HEK293 (cell line): Measurements from ENCODE around the gene ST3GAL5.
A peak's percentile ranks its signal among the peaks of the same experiment; 100 is the strongest.

Source experiments
- CTCF ChIA-PET: fragments of 350-600 bp; formaldehyde crosslinking; extraction: SDS; loops from one replicate; lab custom pipeline; 2021; ENCODE audit warnings: antibody characterized with exemption; lab: Yijun Ruan, JAX
- POLR2A ChIA-PET: fragments of 300-600 bp; formaldehyde crosslinking; extraction: SDS; loops from one replicate; lab custom pipeline; 2020; ENCODE audit warnings: antibody characterized with exemption, inconsistent platforms; lab: Yijun Ruan, JAX
- H3K27ac ChIP-seq: fragments of 200-500 bp; sonication (Bioruptor generic); 2 replicates; pipeline ENCODE4 v1.5.1; 2014; ENCODE audit warnings: low read depth, low read length, control low read depth, inconsistent platforms; ENCODE audit errors: extremely low read depth
- H3K36me3 ChIP-seq, 2 experiments: fragments of 200-500 bp in 1 of 2; sonication (Bioruptor generic) in 1 of 2; 1 replicate in 1 of 2; 2 replicates in 1 of 2; pipeline ENCODE4 v1.5.1; 2014 to 2017; ENCODE audit warnings: inconsistent platforms in 2 of 2, low read length in 2 of 2; ENCODE audit not compliant: control insufficient read depth in 2 of 2, insufficient read depth in 1 of 2
- H3K4me1 ChIP-seq: fragments of 200-500 bp; sonication (Bioruptor generic); 2 replicates; pipeline ENCODE4 v1.5.1; 2014; ENCODE audit warnings: mild to moderate bottlenecking, low read length, inconsistent platforms; ENCODE audit not compliant: control insufficient read depth, insufficient read depth
- H3K4me3 ChIP-seq: 2 replicates; pipeline ENCODE4 v1.5.1; 2011; ENCODE audit warnings: low read depth, mild to moderate bottlenecking, control low read depth, low read length, moderate library complexity
- H3K9me3 ChIP-seq: fragments of 200-500 bp; sonication (Bioruptor generic); 2 replicates; pipeline ENCODE4 v1.5.1; 2014; ENCODE audit warnings: low read depth, low read length, inconsistent platforms; ENCODE audit not compliant: control insufficient read depth, insufficient read depth
- EGR2 ChIP-seq: fragments of 450-650 bp; formaldehyde crosslinking; IDR thresholded peaks from 2 replicates; pipeline ENCODE4 v1.5.1; 2016; ENCODE audit warnings: low read depth, missing biosample characterization, missing genetic modification characterization
- GFI1B ChIP-seq: fragments of 450-650 bp; formaldehyde crosslinking; IDR thresholded peaks from 2 replicates; pipeline ENCODE4 v1.5.1; 2016; ENCODE audit warnings: missing biosample characterization, missing genetic modification characterization
- KLF7 ChIP-seq: fragments of 450-650 bp; formaldehyde crosslinking; IDR thresholded peaks from 2 replicates; pipeline ENCODE4 v1.5.1; 2016; ENCODE audit warnings: missing biosample characterization, missing genetic modification characterization, borderline replicate concordance
- MEIS1 ChIP-seq: sonication (generic); formaldehyde crosslinking; IDR thresholded peaks from 2 replicates; pipeline ENCODE4 v1.8.1; 2022; ENCODE audit warnings: missing genetic modification reagents, mild to moderate bottlenecking, borderline replicate concordance
- SALL2 ChIP-seq: fragments of 450-650 bp; formaldehyde crosslinking; IDR thresholded peaks from 2 replicates; pipeline ENCODE4 v1.5.0; 2017; ENCODE audit warnings: missing biosample characterization, mild to moderate bottlenecking, missing genetic modification characterization, borderline replicate concordance
- ZBTB48 ChIP-seq: fragments of 450-650 bp; formaldehyde crosslinking; IDR thresholded peaks from 2 replicates; pipeline ENCODE4 v1.5.1; 2016; ENCODE audit warnings: missing biosample characterization, missing genetic modification characterization
- ZFHX2 ChIP-seq: fragments of 450-650 bp; formaldehyde crosslinking; conservative IDR thresholded peaks from 2 replicates; pipeline ENCODE4 v1.5.1; 2016; ENCODE audit warnings: missing biosample characterization, missing genetic modification characterization
- ZIC2 ChIP-seq: fragments of 450-650 bp; formaldehyde crosslinking; IDR thresholded peaks from 2 replicates; pipeline ENCODE4 v1.5.1; 2016; ENCODE audit warnings: missing biosample characterization, missing genetic modification characterization
- ZNF114 ChIP-seq: fragments of 450-650 bp; formaldehyde crosslinking; IDR thresholded peaks from 2 replicates; pipeline ENCODE4 v1.5.0; 2017; ENCODE audit warnings: missing biosample characterization, missing genetic modification characterization
- ZNF155 ChIP-seq: fragments of 450-650 bp; formaldehyde crosslinking; IDR thresholded peaks from 2 replicates; pipeline ENCODE4 v1.5.1; 2016; ENCODE audit warnings: missing biosample characterization, missing genetic modification characterization
- ZNF16 ChIP-seq: fragments of 450-650 bp; formaldehyde crosslinking; IDR thresholded peaks from 2 replicates; pipeline ENCODE4 v1.5.1; 2016; ENCODE audit warnings: low read depth, missing biosample characterization, missing genetic modification characterization
- ZNF2 ChIP-seq: fragments of 450-650 bp; formaldehyde crosslinking; IDR thresholded peaks from 2 replicates; pipeline ENCODE4 v1.5.1; 2016; ENCODE audit warnings: missing biosample characterization, missing genetic modification characterization
- ZNF239 ChIP-seq: fragments of 450-650 bp; formaldehyde crosslinking; IDR thresholded peaks from 2 replicates; pipeline ENCODE4 v1.5.1; 2016; ENCODE audit warnings: missing biosample characterization, missing genetic modification characterization
- ZNF302 ChIP-seq: fragments of 450-650 bp; formaldehyde crosslinking; IDR thresholded peaks from 2 replicates; pipeline ENCODE4 v1.5.1; 2016; ENCODE audit warnings: missing biosample characterization, missing genetic modification characterization, low read depth
- ZNF350 ChIP-seq: fragments of 450-650 bp; formaldehyde crosslinking; IDR thresholded peaks from 2 replicates; pipeline ENCODE4 v1.5.0; 2017; ENCODE audit warnings: missing biosample characterization, mild to moderate bottlenecking, missing genetic modification characterization
- ZNF548 ChIP-seq: fragments of 450-650 bp; formaldehyde crosslinking; IDR thresholded peaks from 2 replicates; pipeline ENCODE4 v1.5.1; 2016; ENCODE audit warnings: missing biosample characterization, missing genetic modification characterization
- ZNF623 ChIP-seq: fragments of 450-650 bp; formaldehyde crosslinking; IDR thresholded peaks from 2 replicates; pipeline ENCODE4 v1.5.1; 2016; ENCODE audit warnings: missing biosample characterization, missing genetic modification characterization
- ZNF660 ChIP-seq: fragments of 450-650 bp; IDR thresholded peaks from 2 replicates; pipeline ENCODE4 v1.5.1; 2018; ENCODE audit warnings: missing biosample characterization, mild to moderate bottlenecking, missing genetic modification characterization
- ZNF670 ChIP-seq: fragments of 450-650 bp; formaldehyde crosslinking; IDR thresholded peaks from 2 replicates; pipeline ENCODE4 v1.5.1; 2016; ENCODE audit warnings: missing biosample characterization, missing genetic modification characterization, low read depth
- ZNF830 ChIP-seq: fragments of 450-650 bp; IDR thresholded peaks from 2 replicates; pipeline ENCODE4 v1.5.0; 2018; ENCODE audit warnings: missing biosample characterization, missing genetic modification characterization, low read depth, mild to moderate bottlenecking, moderate library complexity
- TF ChIP-seq, protein P1 (sequence below): fragments of 450-650 bp; formaldehyde crosslinking; IDR thresholded peaks from 2 replicates; pipeline ENCODE4 v1.5.1; 2017; ENCODE audit warnings: missing biosample characterization, missing genetic modification characterization
- TF ChIP-seq, protein P2 (sequence below): fragments of 450-650 bp; formaldehyde crosslinking; IDR thresholded peaks from 2 replicates; pipeline ENCODE4 v1.5.1; 2016; ENCODE audit warnings: missing biosample characterization, missing genetic modification characterization
- TF ChIP-seq, protein P3 (sequence below): fragments of 450-650 bp; formaldehyde crosslinking; IDR thresholded peaks from 2 replicates; pipeline ENCODE4 v1.5.1; 2017; ENCODE audit warnings: missing biosample characterization, missing genetic modification characterization
- TF ChIP-seq, protein P4 (sequence below): fragments of 450-650 bp; formaldehyde crosslinking; IDR thresholded peaks from 2 replicates; pipeline ENCODE4 v1.5.1; 2016; ENCODE audit warnings: missing biosample characterization, missing genetic modification characterization

Gene ST3GAL5

DNA sequence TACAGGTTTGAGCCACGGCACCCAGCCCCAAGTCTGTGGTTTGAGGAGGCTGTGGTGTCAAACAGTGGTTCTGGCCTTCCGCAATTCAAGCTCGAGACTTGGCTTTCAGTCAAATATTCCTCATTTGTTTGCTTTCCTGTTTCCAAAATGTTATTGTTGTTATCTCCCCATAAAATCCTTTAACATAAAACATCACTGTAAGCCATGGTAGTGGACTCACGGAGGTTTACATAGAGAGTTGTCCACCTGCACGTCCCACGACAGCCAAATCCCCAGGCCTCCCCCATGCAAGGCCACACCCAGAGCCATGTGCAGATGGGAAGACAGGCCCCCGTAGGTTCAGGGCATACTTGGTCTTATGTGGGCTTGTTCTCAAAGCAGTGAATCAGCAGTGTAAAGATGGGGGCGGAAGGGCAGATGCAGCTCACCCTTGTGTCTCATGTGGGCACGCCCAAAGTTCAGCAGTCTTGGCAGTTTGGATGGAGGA, 18.9 kb upstream of the ST3GAL5 start:
- ChIA-PET CTCF (interaction anchor here (1.0 to 2.1 kb wide), 2 partner anchors 14 to 19 kb away, joined by 5 to 7 read pairs; partner anchors contain the start of gene ST3GAL5), POLR2A (no interaction called here)
- TF ChIP-seq ZFHX2 (peak; percentile 34; the same call in 1 of the 2 replicates), ZNF623 (tag by site-specific recombination) (no peak), MEIS1 (CRISPR knock-in tag) (no peak), EGR2 (peak; percentile 51), ZNF302 (tag by site-specific recombination) (no peak)
- TF ChIP-seq, protein P1, sequence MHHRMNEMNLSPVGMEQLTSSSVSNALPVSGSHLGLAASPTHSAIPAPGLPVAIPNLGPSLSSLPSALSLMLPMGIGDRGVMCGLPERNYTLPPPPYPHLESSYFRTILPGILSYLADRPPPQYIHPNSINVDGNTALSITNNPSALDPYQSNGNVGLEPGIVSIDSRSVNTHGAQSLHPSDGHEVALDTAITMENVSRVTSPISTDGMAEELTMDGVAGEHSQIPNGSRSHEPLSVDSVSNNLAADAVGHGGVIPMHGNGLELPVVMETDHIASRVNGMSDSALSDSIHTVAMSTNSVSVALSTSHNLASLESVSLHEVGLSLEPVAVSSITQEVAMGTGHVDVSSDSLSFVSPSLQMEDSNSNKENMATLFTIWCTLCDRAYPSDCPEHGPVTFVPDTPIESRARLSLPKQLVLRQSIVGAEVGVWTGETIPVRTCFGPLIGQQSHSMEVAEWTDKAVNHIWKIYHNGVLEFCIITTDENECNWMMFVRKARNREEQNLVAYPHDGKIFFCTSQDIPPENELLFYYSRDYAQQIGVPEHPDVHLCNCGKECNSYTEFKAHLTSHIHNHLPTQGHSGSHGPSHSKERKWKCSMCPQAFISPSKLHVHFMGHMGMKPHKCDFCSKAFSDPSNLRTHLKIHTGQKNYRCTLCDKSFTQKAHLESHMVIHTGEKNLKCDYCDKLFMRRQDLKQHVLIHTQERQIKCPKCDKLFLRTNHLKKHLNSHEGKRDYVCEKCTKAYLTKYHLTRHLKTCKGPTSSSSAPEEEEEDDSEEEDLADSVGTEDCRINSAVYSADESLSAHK (tag by site-specific recombination): no peak
- TF ChIP-seq, protein P2, sequence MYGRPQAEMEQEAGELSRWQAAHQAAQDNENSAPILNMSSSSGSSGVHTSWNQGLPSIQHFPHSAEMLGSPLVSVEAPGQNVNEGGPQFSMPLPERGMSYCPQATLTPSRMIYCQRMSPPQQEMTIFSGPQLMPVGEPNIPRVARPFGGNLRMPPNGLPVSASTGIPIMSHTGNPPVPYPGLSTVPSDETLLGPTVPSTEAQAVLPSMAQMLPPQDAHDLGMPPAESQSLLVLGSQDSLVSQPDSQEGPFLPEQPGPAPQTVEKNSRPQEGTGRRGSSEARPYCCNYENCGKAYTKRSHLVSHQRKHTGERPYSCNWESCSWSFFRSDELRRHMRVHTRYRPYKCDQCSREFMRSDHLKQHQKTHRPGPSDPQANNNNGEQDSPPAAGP (tag by site-specific recombination): no peak

DNA sequence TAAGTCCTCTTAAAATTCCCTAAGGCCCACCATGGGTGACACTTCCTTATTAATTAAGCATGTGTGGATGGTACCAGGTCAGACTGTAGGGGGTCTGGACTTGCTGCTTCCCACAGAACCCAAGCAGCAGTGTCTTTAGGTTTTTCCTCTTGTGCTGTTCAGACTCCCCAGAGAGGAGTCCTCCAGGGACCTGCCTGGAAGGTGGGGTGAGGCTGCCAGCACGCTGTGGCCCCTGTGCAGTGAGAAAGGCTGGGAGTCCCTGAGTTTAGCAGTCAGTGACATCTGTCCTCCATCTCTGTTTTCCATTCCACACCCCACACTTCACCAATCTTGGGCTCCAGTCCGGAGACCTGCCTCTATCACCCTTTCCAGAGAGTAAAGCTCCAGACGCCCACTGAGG, 18.0 kb upstream of the ST3GAL5 start:
- TF ChIP-seq ZNF830 (tag by site-specific recombination) (no peak), ZIC2 (tag by site-specific recombination) (no peak), ZNF239 (tag by site-specific recombination) (no peak), ZNF350 (tag by site-specific recombination) (no peak), SALL2 (tag by site-specific recombination) (no peak), ZNF155 (tag by site-specific recombination) (no peak), ZNF660 (tag by site-specific recombination) (no peak), ZNF2 (no peak), ZNF548 (no peak), KLF7 (no peak), ZNF16 (tag by site-specific recombination) (no peak), ZNF114 (tag by site-specific recombination) (no peak), ZBTB48 (no peak), ZNF670 (tag by site-specific recombination) (no peak), GFI1B (tag by site-specific recombination) (no peak)
- TF ChIP-seq, protein P3, sequence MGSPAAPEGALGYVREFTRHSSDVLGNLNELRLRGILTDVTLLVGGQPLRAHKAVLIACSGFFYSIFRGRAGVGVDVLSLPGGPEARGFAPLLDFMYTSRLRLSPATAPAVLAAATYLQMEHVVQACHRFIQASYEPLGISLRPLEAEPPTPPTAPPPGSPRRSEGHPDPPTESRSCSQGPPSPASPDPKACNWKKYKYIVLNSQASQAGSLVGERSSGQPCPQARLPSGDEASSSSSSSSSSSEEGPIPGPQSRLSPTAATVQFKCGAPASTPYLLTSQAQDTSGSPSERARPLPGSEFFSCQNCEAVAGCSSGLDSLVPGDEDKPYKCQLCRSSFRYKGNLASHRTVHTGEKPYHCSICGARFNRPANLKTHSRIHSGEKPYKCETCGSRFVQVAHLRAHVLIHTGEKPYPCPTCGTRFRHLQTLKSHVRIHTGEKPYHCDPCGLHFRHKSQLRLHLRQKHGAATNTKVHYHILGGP (tag by site-specific recombination): no peak
- TF ChIP-seq, protein P4, sequence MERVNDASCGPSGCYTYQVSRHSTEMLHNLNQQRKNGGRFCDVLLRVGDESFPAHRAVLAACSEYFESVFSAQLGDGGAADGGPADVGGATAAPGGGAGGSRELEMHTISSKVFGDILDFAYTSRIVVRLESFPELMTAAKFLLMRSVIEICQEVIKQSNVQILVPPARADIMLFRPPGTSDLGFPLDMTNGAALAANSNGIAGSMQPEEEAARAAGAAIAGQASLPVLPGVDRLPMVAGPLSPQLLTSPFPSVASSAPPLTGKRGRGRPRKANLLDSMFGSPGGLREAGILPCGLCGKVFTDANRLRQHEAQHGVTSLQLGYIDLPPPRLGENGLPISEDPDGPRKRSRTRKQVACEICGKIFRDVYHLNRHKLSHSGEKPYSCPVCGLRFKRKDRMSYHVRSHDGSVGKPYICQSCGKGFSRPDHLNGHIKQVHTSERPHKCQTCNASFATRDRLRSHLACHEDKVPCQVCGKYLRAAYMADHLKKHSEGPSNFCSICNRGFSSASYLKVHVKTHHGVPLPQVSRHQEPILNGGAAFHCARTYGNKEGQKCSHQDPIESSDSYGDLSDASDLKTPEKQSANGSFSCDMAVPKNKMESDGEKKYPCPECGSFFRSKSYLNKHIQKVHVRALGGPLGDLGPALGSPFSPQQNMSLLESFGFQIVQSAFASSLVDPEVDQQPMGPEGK (tag by site-specific recombination): no peak
- no peaks in the 10 kb centered on the region for H3K36me3 ChIP-seq
- no peak overlapping the region for H3K4me3 ChIP-seq
- ChIA-PET POLR2A (no interaction called here), CTCF (interaction anchor here (2.1 kb wide), 1 partner anchor 18 kb away, joined by 7 read pairs; the partner anchor contains the start of gene ST3GAL5)
- H3K9me3 ChIP-seq: no peaks in the 10 kb centered on the region
- no peak overlapping the region for H3K27ac ChIP-seq
- H3K4me1 ChIP-seq: no peaks in the 10 kb centered on the region

More for the DNA sequence above, 18.9 kb upstream of the ST3GAL5 start:
- Histone ChIP-seq H3K27ac (no peak overlapping the region), H3K9me3 (no peaks in the 10 kb centered on the region), H3K4me1 (no peaks in the 10 kb centered on the region), H3K4me3 (no peak overlapping the region), H3K36me3 (no peaks in the 10 kb centered on the region)
